Kidney (tissue), 22 donors: ENCODE results near the gene RASSF10. TPM values are rescaled to one million over a fixed set of nuclear protein-coding genes. Genes with fewer than 3 reads are reported as not detected.

Experiments
- DNase-seq, 5 donors: peaks; one replicate each; pipeline ENCODE4 v3.0.0-alpha.2; 2013 to 2020
- FAIRE-seq: peaks from 2 replicates; lab custom pipeline; 2012; peaks lifted over from hg19 to GRCh38; lab: Jason Lieb, UNC
- H3K27ac ChIP-seq, 2 donors: one replicate each; pipeline ENCODE4 v1.7.0; 2013; ENCODE audit warnings: low read depth in 2 of 2, low read length in 2 of 2, inconsistent platforms in 1 of 2
- H3K27me3 ChIP-seq: one replicate; pipeline ENCODE4 v1.7.1; 2013; ENCODE audit warnings: low read length, inconsistent platforms; ENCODE audit not compliant: control insufficient read depth, insufficient read depth
- H3K36me3 ChIP-seq, 3 donors: one replicate each; pipeline versions ENCODE4 v1.7.0 to v1.7.1; 2013; ENCODE audit warnings: low read length in 3 of 3, control low read depth in 1 of 3, inconsistent platforms in 1 of 3; ENCODE audit not compliant: insufficient read depth in 3 of 3, control insufficient read depth in 2 of 3
- H3K4me1 ChIP-seq, 3 donors: one replicate each; pipeline versions ENCODE4 v1.7.0 to v1.7.1; 2013; ENCODE audit warnings: low read length in 3 of 3, inconsistent platforms in 1 of 3, low read depth in 1 of 3; ENCODE audit not compliant: control insufficient read depth in 2 of 3, insufficient read depth in 2 of 3
- H3K4me3 ChIP-seq, 3 donors: one replicate each; pipeline versions ENCODE4 v1.7.0 to v1.8.1; 2013; ENCODE audit warnings: low read length in 3 of 3, control low read depth in 1 of 3, inconsistent platforms in 1 of 3
- H3K9ac ChIP-seq, 3 donors: one replicate each; pipeline versions ENCODE4 v1.7.0 to v1.7.1; 2013; ENCODE audit warnings: low read length in 3 of 3, control low read depth in 1 of 3, inconsistent platforms in 1 of 3
- H3K9me3 ChIP-seq, 3 donors: one replicate each; pipeline versions ENCODE4 v1.7.0 to v1.7.1; 2013; ENCODE audit warnings: low read length in 3 of 3, control low read depth in 1 of 3, inconsistent platforms in 1 of 3; ENCODE audit not compliant: control insufficient read depth in 2 of 3, insufficient read depth in 1 of 3
- CTCF ChIP-seq: IDR thresholded peaks from 3 replicates; pipeline ENCODE4 v1.5.1; 2012; ENCODE audit warnings: mild to moderate bottlenecking, moderate library complexity, borderline replicate concordance; ENCODE audit not compliant: insufficient read depth; ENCODE audit errors: extremely low read depth
- intact Hi-C: fragments of 100-400 bp; cut with DNase I; formaldehyde crosslinking; loops from one replicate; pipeline ENCODE4 v1.11.1; 2022
- long read RNA-seq, 10 donors: library from polyadenylated mRNA in 1 of 10; unstranded in 1 of 10; transcript quantifications; one replicate each; pipeline ENCODE4 v2.0.0 and lab custom pipeline, GENCODE V29; 2021 to 2026
- polyA plus RNA-seq: library from polyadenylated mRNA; stranded (reverse); fragments of 350-450 nt; fragmentation: Illumina TruSeq; extraction: RNeasy Lipid Tissue Mini Kit (QIAGEN cat#74804); gene quantifications from one replicate; pipeline ENCODE4 v1.2.3, GENCODE V29; 2014; ENCODE audit warnings: low read depth, low replicate concordance; ENCODE audit not compliant: insufficient read depth
- total RNA-seq: library from RNA; stranded (reverse); fragmentation: NEBNext Ultra II Directional; extraction: Animal tissue kit (Norgen Biotek cat#: 25700); gene quantifications from one replicate; pipeline ENCODE4 v1.2.1, GENCODE V29; 2021
- donor health status: control.
- donor health status: control.
- donor health status: control.
- donor health status: control.
- donor health status: control.
- donor health status: DM: yes; HTN: yes; CAD: no.
- donor health status: Normal renal cell carcinoma (clear cell type).

The RASSF10 gene
- total RNA-seq (9.7 TPM), polyA plus RNA-seq (6.1 TPM)
- long read RNA-seq, donor 1, transcript RASSF10-201 (1 exons, 2,530 nt) = major isoform, 27 of 27 reads
- long read RNA-seq, donor 1, partial matches to known transcripts = 0 of 27 reads
- long read RNA-seq, donor 1, other reads (novel, unspliced or antisense) = 0 of 27 reads
- long read RNA-seq, donor 2, transcript RASSF10-201 (1 exons, 2,530 nt) = major isoform, 23 of 23 reads
- long read RNA-seq, donor 2, partial matches to known transcripts = 0 of 23 reads
- long read RNA-seq, donor 2, other reads (novel, unspliced or antisense) = 0 of 23 reads
- long read RNA-seq, donor 3, transcript RASSF10-201 (1 exons, 2,530 nt) = major isoform, 26 of 26 reads
- long read RNA-seq, donor 3, partial matches to known transcripts = 0 of 26 reads
- long read RNA-seq, donor 3, other reads (novel, unspliced or antisense) = 0 of 26 reads
- long read RNA-seq, donor 4, transcript RASSF10-201 (1 exons, 2,530 nt) = major isoform, 13 of 13 reads
- long read RNA-seq, donor 4, partial matches to known transcripts = 0 of 13 reads
- long read RNA-seq, donor 4, other reads (novel, unspliced or antisense) = 0 of 13 reads
- long read RNA-seq, donor 5 = 0 reads
- long read RNA-seq, donor 6, partial matches to known transcripts = 0 of 3 reads
- long read RNA-seq, donor 6, other reads (novel, unspliced or antisense) = 0 of 3 reads
- long read RNA-seq, donor 7 = 0 reads
- long read RNA-seq, donor 8, transcript RASSF10-201 (1 exons, 2,530 nt) = major isoform, 23 of 33 reads
- long read RNA-seq, donor 8, partial matches to known transcripts = 10 of 33 reads
- long read RNA-seq, donor 8, other reads (novel, unspliced or antisense) = 0 of 33 reads
- long read RNA-seq, donor 9, transcript RASSF10-201 (1 exons, 2,530 nt) = major isoform, 12 of 12 reads
- long read RNA-seq, donor 9, partial matches to known transcripts = 0 of 12 reads
- long read RNA-seq, donor 9, other reads (novel, unspliced or antisense) = 0 of 12 reads
- long read RNA-seq, donor 10, transcript RASSF10-201 (1 exons, 2,530 nt) = major isoform, 20 of 20 reads
- long read RNA-seq, donor 10, partial matches to known transcripts = 0 of 20 reads
- long read RNA-seq, donor 10, other reads (novel, unspliced or antisense) = 0 of 20 reads

- intact Hi-C loops = no loop called here
- no peak for FAIRE-seq
Measured at GRCh38 chr11:13008625-13009475, at the start of gene RASSF10. Gene RASSF10 (plus strand): TSS chr11:13009316. CDS start chr11:13009577, 261 bp downstream.

GRCh38 chr11:12961615-12962014, 47.5 kb upstream of the RASSF10 start:
- intact Hi-C loops = no loop called here
- TF ChIP-seq CTCF = no peak
- Histone ChIP-seq H3K27ac (no peak overlapping the region), H3K4me1 (no peaks in the 10 kb centered on the region), H3K9me3 (no peaks in the 10 kb centered on the region), H3K4me3 (no peak overlapping the region), H3K9ac (no peak overlapping the region), H3K27me3 (no peaks in the 10 kb centered on the region), H3K36me3 (no peaks in the 10 kb centered on the region)
- DNase-seq = no peak
- FAIRE-seq = no peak

More at GRCh38 chr11:13008625-13009475, at the start of gene RASSF10:
- TF ChIP-seq CTCF = no peak
- H3K4me1 ChIP-seq = peaks cover 0 to 7% (median 0%) of the 10 kb centered on the region in 3 donors
- peak within 1 kb of the TSS; percentile 83 to 84 for H3K27ac ChIP-seq
- peak within 1 kb of the TSS; percentile 53 to 70 (median 65) for H3K4me3 ChIP-seq
- H3K27me3 ChIP-seq = peaks cover 6% of the 10 kb centered on the region
- DNase-seq = peak; percentile 95 to 98 (median 97)
- H3K36me3 ChIP-seq = no peaks in the 10 kb centered on the region
- peak within 1 kb of the TSS in 2 of 3 donors; percentile 48 to 65 for H3K9ac ChIP-seq
- no peaks in the 10 kb centered on the region for H3K9me3 ChIP-seq

GRCh38 chr11:12962306-12962705, 46.8 kb upstream of the RASSF10 start:
- no peak for DNase-seq
- H3K4me1 ChIP-seq = no peaks in the 10 kb centered on the region
- FAIRE-seq = no peak
- no peak overlapping the region for H3K9ac ChIP-seq
- intact Hi-C loops = no loop called here
- no peak overlapping the region for H3K27ac ChIP-seq
- no peaks in the 10 kb centered on the region for H3K9me3 ChIP-seq
- H3K27me3 ChIP-seq = no peaks in the 10 kb centered on the region
- H3K4me3 ChIP-seq = no peak overlapping the region
- H3K36me3 ChIP-seq = no peaks in the 10 kb centered on the region
- TF ChIP-seq CTCF = no peak
